ENCODE measurements around the gene IRF2. TPM values are rescaled to one million over a fixed set of nuclear protein-coding genes. Genes with fewer than 3 reads are reported as not detected.

The IRF2 gene
- total and polyA plus RNA-seq, 12 donors = 19.0 to 93.1 (median 52.3) TPM

DNA sequence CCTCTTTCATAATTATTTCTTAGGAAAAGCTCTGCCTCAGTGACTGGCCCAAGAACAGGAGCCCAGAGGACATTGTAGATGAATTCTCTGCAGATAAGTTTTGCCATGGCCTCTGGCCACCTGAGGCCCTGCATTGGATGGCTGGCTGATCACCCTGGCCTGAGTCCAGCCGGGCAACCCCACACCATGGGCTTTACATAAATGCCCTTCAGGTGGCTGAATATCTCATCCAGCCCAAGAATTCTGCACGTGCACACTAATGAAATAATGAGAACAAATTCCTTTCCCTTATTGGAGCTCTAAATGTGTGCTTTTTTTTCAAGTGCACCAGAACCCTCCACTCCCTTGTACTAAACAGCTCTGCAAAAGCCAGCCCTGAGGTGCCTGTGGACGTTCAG lies 65.7 kb downstream of the IRF2 start:
- no peaks in the 10 kb centered on the region for H3K9me3 ChIP-seq (replicated peaks in 1 of 3)
- peak overlapping the region in 2 of 5 donors; percentile 29 to 56 for H3K27ac ChIP-seq
- DNase-seq = no peak
- H3K4me3 ChIP-seq = no peak overlapping the region
- intact Hi-C loops (cut with DNase I) = loop anchor here in 1 of 2 donors (10.0 kb wide), 1 partner anchor 46 kb away; no protein-coding TSS in a partner anchor
- peaks cover 8 to 47% of the 10 kb centered on the region in 2 donors for H3K4me1 ChIP-seq (replicated peaks in 1 of 2)
- 81 to 87% (median 84%) methylated on average over 3 of the region's 3 CpGs for WGBS, 4 donors
- H3K27me3 ChIP-seq = no peaks in the 10 kb centered on the region
- no peak for TF ChIP-seq POLR2A (IDR thresholded peaks at IDR 0.05)
- TF ChIP-seq, protein P1, sequence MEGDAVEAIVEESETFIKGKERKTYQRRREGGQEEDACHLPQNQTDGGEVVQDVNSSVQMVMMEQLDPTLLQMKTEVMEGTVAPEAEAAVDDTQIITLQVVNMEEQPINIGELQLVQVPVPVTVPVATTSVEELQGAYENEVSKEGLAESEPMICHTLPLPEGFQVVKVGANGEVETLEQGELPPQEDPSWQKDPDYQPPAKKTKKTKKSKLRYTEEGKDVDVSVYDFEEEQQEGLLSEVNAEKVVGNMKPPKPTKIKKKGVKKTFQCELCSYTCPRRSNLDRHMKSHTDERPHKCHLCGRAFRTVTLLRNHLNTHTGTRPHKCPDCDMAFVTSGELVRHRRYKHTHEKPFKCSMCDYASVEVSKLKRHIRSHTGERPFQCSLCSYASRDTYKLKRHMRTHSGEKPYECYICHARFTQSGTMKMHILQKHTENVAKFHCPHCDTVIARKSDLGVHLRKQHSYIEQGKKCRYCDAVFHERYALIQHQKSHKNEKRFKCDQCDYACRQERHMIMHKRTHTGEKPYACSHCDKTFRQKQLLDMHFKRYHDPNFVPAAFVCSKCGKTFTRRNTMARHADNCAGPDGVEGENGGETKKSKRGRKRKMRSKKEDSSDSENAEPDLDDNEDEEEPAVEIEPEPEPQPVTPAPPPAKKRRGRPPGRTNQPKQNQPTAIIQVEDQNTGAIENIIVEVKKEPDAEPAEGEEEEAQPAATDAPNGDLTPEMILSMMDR (IDR thresholded peaks at IDR 0.05) = no peak
- H3K36me3 ChIP-seq (replicated peaks in 1 of 2) = peaks cover 0 to 45% of the 10 kb centered on the region in 2 donors

DNA sequence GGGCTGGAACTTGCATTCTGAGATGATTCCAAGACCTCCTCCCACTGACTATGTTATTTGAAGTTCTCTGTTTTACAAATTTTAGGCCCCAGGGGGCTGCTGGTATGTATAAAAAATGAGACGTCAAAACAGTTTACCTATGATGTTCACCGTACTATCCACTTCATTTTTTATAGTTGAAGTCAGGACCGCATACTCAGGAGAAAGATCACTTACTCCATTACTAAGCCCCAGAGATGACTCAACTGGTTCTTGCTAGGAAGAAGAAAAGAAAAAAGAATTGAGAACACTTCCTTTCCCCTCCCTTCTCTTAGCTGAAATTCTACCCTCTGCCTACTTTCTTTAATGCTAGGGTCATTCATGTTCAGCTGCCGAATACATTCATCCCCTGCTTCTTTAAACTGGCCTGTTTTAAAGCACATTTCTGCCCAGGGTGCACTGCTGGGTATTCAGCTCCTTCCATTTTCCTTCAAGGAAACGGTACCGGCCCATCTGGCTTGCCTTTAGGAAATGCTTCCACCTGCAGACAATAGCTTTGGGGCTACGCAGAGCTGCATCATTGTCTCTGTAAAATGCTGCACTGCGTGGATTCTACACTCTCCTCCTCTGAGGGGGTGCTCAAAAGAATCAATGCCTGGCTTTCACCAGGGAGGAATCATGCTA lies 66.2 kb downstream of the IRF2 start:
- H3K36me3 ChIP-seq (replicated peaks in 1 of 2) = peaks cover 0 to 45% of the 10 kb centered on the region in 2 donors
- H3K27ac ChIP-seq = peak overlapping the region in 2 of 5 donors; percentile 54 to 56
- intact Hi-C loops (cut with DNase I) = loop anchor here in 1 of 2 donors (10.0 kb wide), 1 partner anchor 47 kb away; no protein-coding TSS in a partner anchor
- DNase-seq = no peak
- no peaks in the 10 kb centered on the region for H3K27me3 ChIP-seq
- H3K9me3 ChIP-seq (replicated peaks in 1 of 3) = no peaks in the 10 kb centered on the region
- no peak overlapping the region for H3K4me3 ChIP-seq
- 62 to 69% (median 64%) methylated on average over 8 of the region's 8 CpGs for WGBS, 4 donors
- TF ChIP-seq POLR2A (IDR thresholded peaks at IDR 0.05) = no peak
- TF ChIP-seq, protein P1 (IDR thresholded peaks at IDR 0.05) = no peak
- H3K4me1 ChIP-seq (replicated peaks in 1 of 2) = peaks cover 10 to 47% of the 10 kb centered on the region in 2 donors

DNA sequence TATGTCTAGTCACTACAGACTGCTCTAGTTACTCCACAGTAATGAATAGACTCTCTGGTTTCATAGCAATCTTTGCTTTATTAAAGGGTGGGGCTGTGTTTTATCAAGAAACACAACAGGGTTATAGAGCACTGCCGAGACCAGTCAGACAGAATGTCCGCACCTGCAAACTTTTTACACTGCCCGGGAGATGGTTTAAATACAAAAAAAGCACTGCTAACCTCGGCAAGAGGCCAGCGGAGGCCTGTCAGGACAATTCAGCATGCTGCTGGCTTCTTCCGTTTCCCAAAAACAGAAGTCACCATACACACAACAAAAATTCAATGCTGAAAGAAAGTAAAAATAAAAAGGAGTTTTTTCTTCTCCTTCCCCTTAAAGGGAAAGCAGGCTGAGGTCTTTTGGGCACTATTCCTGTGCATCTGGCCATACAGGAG lies 67.4 kb downstream of the IRF2 start:
- Histone ChIP-seq H3K27ac (peak overlapping the region in 2 of 5 donors; percentile 54 to 56), H3K4me3 (no peak overlapping the region), H3K27me3 (no peaks in the 10 kb centered on the region), H3K4me1 (replicated peaks in 1 of 2) (peaks cover 10 to 57% of the 10 kb centered on the region in 2 donors), H3K36me3 (replicated peaks in 1 of 2) (peaks cover 0 to 45% of the 10 kb centered on the region in 2 donors), H3K9me3 (replicated peaks in 1 of 3) (no peaks in the 10 kb centered on the region)
- intact Hi-C loops (cut with DNase I) = loop anchor here in 1 of 2 donors (10.0 kb wide), 1 partner anchor 48 kb away; no protein-coding TSS in a partner anchor
- 33 to 71% (median 55%) methylated on average over 6 of the region's 6 CpGs for WGBS, 4 donors
- TF ChIP-seq POLR2A (IDR thresholded peaks at IDR 0.05) = no peak
- TF ChIP-seq, protein P1 (IDR thresholded peaks at IDR 0.05) = no peak
- peak in 1 of 7 donors; percentile 42 for DNase-seq

DNA sequence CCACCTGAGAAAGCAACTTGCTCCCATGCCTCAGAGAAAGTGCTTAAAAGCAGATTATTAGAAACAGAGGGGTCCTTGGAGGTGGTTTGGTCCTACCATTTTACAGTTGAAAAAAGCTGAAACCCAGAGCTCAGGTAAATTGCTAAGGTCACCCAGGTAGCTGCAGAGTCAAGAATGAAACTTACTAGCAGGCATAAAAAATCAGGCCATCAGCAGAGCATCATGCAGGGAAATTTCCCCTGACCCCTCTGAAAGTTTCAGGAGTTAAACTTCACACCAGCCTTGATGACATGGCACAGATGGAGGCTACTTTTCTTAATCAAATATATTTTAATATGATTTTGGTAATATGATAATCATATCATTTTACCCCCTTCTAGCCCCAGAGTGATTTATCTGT lies 70.3 kb downstream of the IRF2 start:
- no peak for DNase-seq
- no peak overlapping the region for H3K4me3 ChIP-seq
- H3K4me1 ChIP-seq (replicated peaks in 1 of 2) = peaks cover 25 to 69% of the 10 kb centered on the region in 2 donors
- no peak for TF ChIP-seq POLR2A (IDR thresholded peaks at IDR 0.05)
- TF ChIP-seq, protein P1 (IDR thresholded peaks at IDR 0.05) = no peak
- H3K36me3 ChIP-seq (replicated peaks in 1 of 2) = peaks cover 0 to 40% of the 10 kb centered on the region in 2 donors
- H3K27ac ChIP-seq = peak overlapping the region in 2 of 5 donors; percentile 71 to 93
- H3K27me3 ChIP-seq = no peaks in the 10 kb centered on the region
- intact Hi-C loops (cut with DNase I) = loop anchor here in 1 of 2 donors (10.0 kb wide), 1 partner anchor 51 kb away; no protein-coding TSS in a partner anchor
- H3K9me3 ChIP-seq (replicated peaks in 1 of 3) = no peaks in the 10 kb centered on the region

Measured in adrenal gland (tissue), 12 donors.